ENCODE results near the gene KCNK15. TPM values are rescaled to one million over a fixed set of nuclear protein-coding genes. Genes with fewer than 3 reads are reported as not detected.

KCNK15 gene
- total and polyA plus RNA-seq, 10 of the 15 experiments (the other 5 are each of a cell fraction or from before 2014, with no cell fraction given) = not detected

GRCh38 chr20:44772636-44773035, 27.0 kb downstream of the KCNK15 start:
- intact Hi-C loops (cut with micrococcal nuclease; ENCODE audit: unreplicated experiment) (no loop called here), in situ Hi-C loops (cut with MboI) (no loop called here)
- no peaks in the 10 kb centered on the region for H4K20me1 ChIP-seq (ENCODE audit: control insufficient read depth, insufficient read depth)
- no peaks in the 10 kb centered on the region for H3K79me2 ChIP-seq (ENCODE audit: control insufficient read depth, insufficient read depth, low read length)
- no peaks in the 10 kb centered on the region; the same call in 1 of the 2 replicates for H3K4me1 ChIP-seq (ENCODE audit: control insufficient read depth, insufficient read depth, low read length)
- H3K36me3 ChIP-seq (ENCODE audit: control insufficient read depth in 2 of 2, insufficient read depth in 2 of 2, low read length in 1 of 2) = no peaks in the 10 kb centered on the region
- ChIA-PET SMC1A (ENCODE audit: uncharacterized antibody, unreplicated experiment) (no interaction called here), POLR2A (no interaction called here), RAD21 (ENCODE audit: unreplicated experiment) (no interaction called here), CTCF (interaction anchor here (0.6 kb wide), 1 partner anchor 162 kb away, joined by 3 read pairs; no protein-coding TSS in a partner anchor)
- ATAC-seq = no peak
- DNase-seq (ENCODE audit: low read depth, low spot score) = no peak
- no peak overlapping the region for H3K27ac ChIP-seq (ENCODE audit: control insufficient read depth, insufficient read depth)
- H3K9ac ChIP-seq (ENCODE audit: control insufficient read depth, insufficient read depth, low read length) = no peak overlapping the region
- no TSS peak for BruUV-seq (replicated peaks)
- peaks cover 0 to 1% of the 10 kb centered on the region in 2 experiments; a peak in 1 of 4 replicates for H3K27me3 ChIP-seq (replicated peaks in 1 of 2; ENCODE audit: control insufficient read depth in 2 of 2, insufficient read depth in 2 of 2, low read length in 1 of 2)
- TF ChIP-seq E4F1 (IDR thresholded peaks at IDR 0.05; ENCODE audit: borderline replicate concordance, partially characterized antibody) (no peak), PRDM15 (CRISPR knock-in tag; IDR thresholded peaks at IDR 0.05) (no peak), ZNF592 (IDR thresholded peaks at IDR 0.05) (no peak)
- WGBS (ENCODE audit: insufficient coverage, insufficient replicate concordance, low lambda C conversion rate, missing lambda C conversion rate) = 35% methylated on average over 8 of the region's 8 CpGs
- FAIRE-seq = no peak
- no peaks in the 10 kb centered on the region for H3K9me3 ChIP-seq (replicated peaks; ENCODE audit: control insufficient read depth, insufficient read depth, low read length)
- H2AFZ ChIP-seq (ENCODE audit: control insufficient read depth, low read depth, low read length) = no peak overlapping the region
- no peak overlapping the region for H3K4me3 ChIP-seq
- no peak overlapping the region for H3K4me2 ChIP-seq (ENCODE audit: control insufficient read depth, insufficient read depth)
